Right ventricle myocardium inferior (tissue), 1 donor: Measurements from ENCODE around the gene PRKAR2A. TPM values are rescaled to one million over a fixed set of nuclear protein-coding genes. Genes with fewer than 3 reads are reported as not detected.
"Not testable (repeated sequence)": the region's sequence is repeated elsewhere in the genome, so short reads cannot be mapped to it uniquely, and the experiment has no call there.

ENCODE experiments used
- ATAC-seq: fragments of 200-7000 bp; cut with Tn5 transposase; one replicate; pipeline ENCODE4 v1.9.1; 2020; ENCODE audit warnings: mild to moderate bottlenecking, moderate library complexity
- DNase-seq: peaks from one replicate; pipeline ENCODE4 v3.0.0; 2021; ENCODE audit errors: missing footprints
- intact Hi-C: fragments of 100-400 bp; cut with DNase I; formaldehyde crosslinking; loops from one replicate; pipeline ENCODE4 v1.11.0; 2022
- total RNA-seq: library from RNA; stranded (reverse); fragmentation: NEBNext Ultra II Directional; extraction: Animal tissue kit (Norgen Biotek cat#: 25700); gene quantifications from one replicate; pipeline ENCODE4 v1.2.1, GENCODE V29; 2021
- donor health status: DM: no; HTN: yes; CAD: no; lungs with severe emphysema.

Gene PRKAR2A
- total RNA-seq, 1 donor from 2014 or later, result 57.9 TPM

DNA sequence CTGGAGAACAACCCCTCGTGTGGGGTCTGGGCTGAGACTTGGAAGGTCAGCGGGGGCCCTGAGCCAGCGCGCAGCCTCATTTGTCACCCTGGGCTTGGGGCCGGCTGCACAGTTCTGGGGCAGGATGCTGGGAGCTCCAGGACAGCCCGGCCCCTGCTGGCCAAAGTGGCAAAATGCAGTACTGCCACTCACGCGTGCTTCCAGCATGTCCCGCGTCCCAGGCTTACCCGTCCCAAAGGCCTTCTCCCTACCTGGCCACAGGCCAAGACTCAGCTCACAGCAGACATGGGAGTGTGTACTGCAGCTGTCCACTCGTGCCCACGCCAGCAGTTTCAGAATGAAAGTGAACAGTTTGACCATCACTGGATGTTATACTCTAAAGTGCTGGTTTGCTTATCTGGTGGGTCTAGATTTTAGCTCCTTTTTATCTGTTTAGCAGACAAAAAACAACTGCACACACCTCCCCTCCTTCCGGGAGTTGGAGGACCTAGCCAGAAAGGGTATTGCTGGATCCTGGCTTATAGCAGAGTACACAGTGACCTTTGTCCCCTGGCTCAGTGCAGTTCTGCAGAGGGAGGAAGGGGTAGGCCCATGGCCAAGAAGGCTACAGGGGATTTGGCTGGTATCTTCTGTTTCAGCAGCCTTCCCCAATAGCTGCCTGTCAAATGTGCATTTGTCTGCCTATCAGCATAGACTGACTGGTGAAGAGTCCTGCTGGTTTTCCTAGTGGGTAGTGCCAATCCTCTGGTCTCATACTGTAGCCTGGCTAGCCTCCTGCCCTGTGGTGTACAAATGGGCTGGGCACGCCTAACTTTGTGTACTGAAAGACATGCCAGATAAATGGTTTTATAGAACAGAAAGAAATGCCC is 107.5 kb downstream of the PRKAR2A start:
- peak; percentile 89 for ATAC-seq
- DNase-seq, result peak; percentile 95
- intact Hi-C loops, result loop anchor here (2.0 kb wide), 1 partner anchor 55 kb away; the partner anchor contains the start of gene NCKIPSD

- intact Hi-C loops, result no loop called here
- no peak for DNase-seq
- ATAC-seq, result no peak
These were observed 108.1 kb downstream of the PRKAR2A start for GRCh38 chr3:48739617-48739954.

DNA sequence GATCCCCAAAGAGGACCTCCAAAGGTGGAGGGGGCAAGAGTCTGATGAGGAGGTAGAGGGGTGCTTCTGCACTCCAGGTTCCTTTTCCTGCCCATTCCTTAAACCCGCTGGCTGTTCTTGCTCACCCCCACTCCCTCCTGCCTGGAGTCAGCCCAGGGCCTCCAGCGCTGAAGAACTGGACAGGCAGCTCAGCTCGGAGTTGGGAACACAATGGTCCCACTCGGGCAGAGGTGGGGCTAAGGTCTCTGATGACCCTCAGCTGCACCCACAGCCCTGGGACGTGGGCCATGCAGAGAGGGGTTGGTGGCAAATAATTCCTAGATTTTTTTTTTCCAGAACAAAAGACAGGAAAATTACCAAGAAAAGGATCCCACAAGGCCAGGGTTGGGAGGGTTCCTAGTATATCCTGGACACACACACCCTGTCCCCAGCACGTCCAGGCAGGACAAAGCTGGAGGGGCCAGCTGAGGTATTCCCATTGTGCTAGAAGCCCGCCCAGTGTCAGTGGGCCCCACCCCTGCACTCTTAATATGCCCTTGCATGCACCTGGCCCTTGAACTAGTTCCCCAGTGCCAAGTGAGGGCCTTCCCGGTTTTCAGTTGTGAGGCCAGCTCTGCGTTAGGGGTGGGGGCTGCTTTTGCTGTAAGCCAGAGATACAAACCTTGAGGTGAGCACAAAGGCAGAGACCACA is 108.6 kb downstream of the PRKAR2A start:
- intact Hi-C loops, result no loop called here
- ATAC-seq (peak; percentile 49), DNase-seq (peak; percentile 81)

DNA sequence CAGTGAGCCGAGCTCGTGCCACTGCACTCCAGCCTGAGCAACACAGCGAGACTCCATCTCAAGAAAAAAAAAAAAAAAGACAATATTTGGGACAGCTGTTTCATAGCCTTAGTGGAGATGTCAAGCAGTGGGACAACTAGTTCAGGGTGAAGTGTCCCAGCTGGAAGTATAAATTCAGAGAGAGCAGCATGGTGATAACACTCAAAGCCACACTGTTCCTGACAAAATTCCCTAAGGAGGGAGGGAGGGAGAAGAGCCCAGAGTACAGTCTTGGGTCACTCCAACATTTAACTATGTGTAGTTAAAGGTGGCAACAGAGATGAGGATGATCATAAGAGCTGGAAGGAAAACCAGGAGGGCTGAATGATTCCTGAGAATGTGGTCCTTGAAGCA is 109.5 kb downstream of the PRKAR2A start:
- ATAC-seq (peak; percentile 71), DNase-seq (no peak)
- intact Hi-C loops, result no loop called here

DNA sequence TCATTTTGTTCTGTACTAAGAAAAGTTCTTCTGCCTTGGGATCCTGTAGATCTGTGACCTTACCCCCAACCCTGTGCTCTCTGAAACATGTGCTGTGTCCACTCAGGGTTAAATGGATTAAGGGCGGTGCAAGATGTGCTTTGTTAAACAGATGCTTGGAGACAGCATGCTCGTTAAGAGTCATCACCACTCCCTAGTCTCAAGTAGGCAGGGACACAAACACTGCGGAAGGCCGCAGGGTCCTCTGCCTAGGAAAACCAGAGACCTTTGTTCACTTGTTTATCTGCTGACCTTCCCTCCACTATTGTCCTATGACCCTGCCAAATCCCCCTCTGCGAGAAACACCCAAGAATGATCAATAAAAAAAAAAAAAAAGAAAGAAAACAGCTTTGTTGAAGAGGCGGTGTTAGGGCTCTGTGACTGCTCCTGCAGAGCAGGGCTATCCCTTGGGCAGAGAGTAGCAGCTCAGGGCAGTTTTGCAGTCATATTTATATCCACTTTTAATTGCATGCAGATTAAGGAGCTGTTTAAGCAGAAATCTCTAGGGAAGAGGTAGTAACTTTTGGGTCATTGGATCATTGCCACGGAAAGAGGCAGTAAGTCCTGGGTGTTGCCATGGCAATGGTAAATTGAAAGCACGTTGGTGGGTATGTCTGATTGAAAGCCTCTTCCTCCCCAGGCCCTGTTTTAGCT is 112.5 kb downstream of the PRKAR2A start:
- intact Hi-C loops, DNase-seq: not testable (repeated sequence)

GRCh38 chr3:48734541-48734940 is 113.1 kb downstream of the PRKAR2A start:
- DNase-seq, intact Hi-C loops, ATAC-seq: not testable (repeated sequence)

More for the DNA sequence above, 112.5 kb downstream of the PRKAR2A start:
- not testable (repeated sequence) for ATAC-seq

- ATAC-seq, DNase-seq, intact Hi-C loops: not testable (repeated sequence)
These were observed 113.7 kb downstream of the PRKAR2A start for GRCh38 chr3:48733752-48734518.

DNA sequence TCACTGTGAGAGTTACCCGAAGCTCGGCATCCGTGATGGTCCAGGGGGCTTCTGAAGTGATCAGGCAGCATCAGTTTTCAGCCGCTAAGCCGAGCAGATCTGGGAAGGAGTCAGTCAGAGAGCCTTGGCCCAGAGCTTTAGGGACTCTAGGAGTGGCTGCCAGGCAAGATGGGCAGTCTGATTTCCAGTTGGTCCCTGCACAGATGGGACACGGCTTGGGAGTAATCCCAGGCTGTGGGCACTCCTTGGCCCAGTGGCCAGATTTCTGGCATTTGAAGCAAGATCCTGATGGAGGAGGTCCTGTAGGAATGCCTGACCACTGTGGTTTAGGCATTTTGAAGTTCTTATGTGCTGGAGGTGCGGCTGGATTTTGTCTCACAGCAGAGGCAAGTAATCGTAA is 120.2 kb downstream of the PRKAR2A start:
- intact Hi-C loops, result no loop called here
- DNase-seq (no peak), ATAC-seq (no peak)

GRCh38 chr3:48725185-48725855 is 122.4 kb downstream of the PRKAR2A start:
- DNase-seq, intact Hi-C loops, ATAC-seq: not testable (repeated sequence)

DNA sequence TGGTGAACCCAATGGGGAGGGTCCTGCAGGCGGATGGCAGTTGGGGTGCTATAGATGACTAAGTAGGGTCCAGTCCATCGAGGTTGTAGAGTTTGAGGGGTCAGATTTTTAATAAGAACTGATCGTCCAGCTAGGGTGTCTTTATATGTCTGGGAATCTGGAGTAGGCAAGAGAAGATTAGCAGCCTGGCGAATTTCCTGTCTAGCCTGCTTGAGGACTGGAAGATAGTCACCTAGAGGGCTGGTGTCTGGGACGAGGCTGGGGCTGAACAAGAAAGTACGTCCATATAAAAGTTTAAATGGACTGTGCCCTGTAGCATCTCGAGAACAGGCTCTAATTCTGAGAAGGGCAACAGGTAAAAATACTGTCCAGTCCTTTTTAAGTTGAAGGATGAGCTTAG is 123.9 kb downstream of the PRKAR2A start:
- intact Hi-C loops, result no loop called here
- DNase-seq (no peak), ATAC-seq (no peak)

DNA sequence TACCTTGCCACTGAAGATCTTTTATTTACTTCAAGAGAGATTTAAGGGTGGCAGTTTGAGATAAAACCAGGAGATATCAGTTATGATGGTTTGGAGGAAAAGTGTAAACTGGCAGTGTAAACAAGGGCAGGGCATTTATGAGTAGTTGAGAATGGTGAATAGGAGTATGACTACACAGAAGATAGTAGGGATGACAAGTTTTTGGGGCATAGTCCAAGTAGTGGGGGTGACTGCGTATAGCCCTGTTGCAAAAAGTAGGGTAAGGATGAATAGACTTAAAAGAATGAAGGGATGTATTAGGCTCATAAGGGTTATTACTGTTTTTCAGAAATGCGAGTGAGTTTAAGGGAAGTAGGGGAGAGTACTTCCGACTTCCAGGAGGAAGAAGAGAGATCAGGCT is 124.4 kb downstream of the PRKAR2A start:
- ATAC-seq, DNase-seq, intact Hi-C loops: not testable (repeated sequence)

DNA sequence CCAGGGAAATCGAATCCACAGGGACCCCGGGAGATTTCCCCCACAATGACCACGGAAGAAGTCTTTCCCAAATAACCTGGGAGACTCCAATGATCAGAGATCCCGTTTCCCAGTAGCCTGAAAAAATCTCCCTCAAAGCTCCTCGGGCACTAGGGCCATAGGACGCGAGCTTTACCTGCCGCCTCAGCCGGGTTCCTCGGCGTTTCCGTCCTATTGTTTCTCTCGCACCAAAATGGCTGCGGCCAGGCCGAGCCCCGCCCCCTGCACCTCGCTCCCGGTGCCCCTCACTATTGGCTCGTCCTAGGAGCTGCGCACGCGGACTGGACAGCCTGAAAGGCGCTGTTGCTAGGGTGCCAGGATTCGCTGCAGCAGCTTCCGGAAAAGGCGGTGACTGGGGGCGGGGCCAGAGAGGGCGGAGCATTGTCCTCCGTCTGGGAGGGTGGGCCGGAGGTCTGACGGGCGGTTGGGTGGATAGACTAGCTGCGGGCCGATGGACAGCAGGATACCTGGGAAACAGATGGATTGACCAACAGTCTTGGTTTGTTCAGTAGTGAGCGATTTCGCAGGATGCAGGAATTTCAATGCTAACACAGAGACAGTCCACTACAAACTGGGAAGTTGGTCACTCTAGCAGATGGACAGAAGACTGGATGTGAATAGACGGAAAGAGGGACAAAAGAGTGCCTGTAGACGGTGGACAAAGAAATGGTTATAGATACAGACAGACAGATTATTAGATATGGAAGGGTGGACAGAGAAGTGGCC is 130.5 kb downstream of the PRKAR2A start, which contains the start of gene IP6K2:
IP6K2 (minus strand) TSS at position 240 of the 765 bp plus-strand sequence. CDS start 21,930 bp downstream, outside the sequence.
- intact Hi-C loops, result loop anchor here (2.0 kb wide), 1 partner anchor 32 kb away; the partner anchor contains the start of gene NCKIPSD
- ATAC-seq, result peak; percentile 99

GRCh38 chr3:48716508-48716981 is 131.1 kb downstream of the PRKAR2A start:
- DNase-seq (no peak), ATAC-seq (no peak)
- intact Hi-C loops, result loop anchor here (2.0 kb wide), 1 partner anchor 32 kb away; the partner anchor contains the start of gene NCKIPSD

More for the DNA sequence above, 130.5 kb downstream of the PRKAR2A start, which contains the start of gene IP6K2:
- DNase-seq, result peak; percentile 99

GRCh38 chr3:48715174-48715800 is 132.4 kb downstream of the PRKAR2A start:
- no peak for ATAC-seq
- intact Hi-C loops, result no loop called here
- no peak for DNase-seq

GRCh38 chr3:48711727-48712126 is 135.9 kb downstream of the PRKAR2A start:
- intact Hi-C loops, result no loop called here
- ATAC-seq, result no peak
- no peak for DNase-seq

DNA sequence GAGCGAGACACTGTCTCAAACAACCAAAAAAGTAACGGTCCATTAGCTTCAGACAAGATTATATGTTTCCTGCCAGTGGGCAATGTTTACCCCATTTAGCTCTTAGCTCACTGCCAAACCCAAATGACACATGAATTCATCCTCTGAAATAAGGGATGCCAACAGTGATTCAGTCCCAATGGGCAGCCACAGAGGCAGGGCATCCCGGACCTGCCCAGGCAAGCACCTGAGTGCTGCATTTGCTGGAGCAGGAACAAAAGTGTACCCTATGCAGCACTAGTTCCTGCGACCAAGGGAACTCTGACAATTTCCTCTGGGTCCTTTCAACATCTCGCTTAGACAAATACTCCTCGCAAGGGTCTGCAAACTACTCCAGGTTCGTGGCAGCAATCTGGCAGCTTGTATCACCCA is 138.6 kb downstream of the PRKAR2A start:
- ATAC-seq, result no peak

More for the DNA sequence above, 138.6 kb downstream of the PRKAR2A start:
- intact Hi-C loops, result no loop called here
- no peak for DNase-seq
